Eye (tissue), 1 donor: ENCODE data around the gene DHRS1.

Source experiments
- DNase-seq: peaks from one replicate; pipeline ENCODE4 v3.0.0-alpha.2; 2015

DHRS1 gene

GRCh38 chr14:24308342-24309124 lies 9.0 kb upstream of the DHRS1 start:
- DNase-seq: no peak

GRCh38 chr14:24307575-24308341 lies 8.2 kb upstream of the DHRS1 start, which contains the start of gene CIDEB:
TSS of gene CIDEB (minus strand) at chr14:24307977. CDS start at chr14:24307858, 119 bp downstream.
- peak; percentile 89 for DNase-seq

GRCh38 chr14:24307156-24307574 lies 7.6 kb upstream of the DHRS1 start:
- DNase-seq: no peak

GRCh38 chr14:24304019-24304387 lies 4.4 kb upstream of the DHRS1 start:
- DNase-seq: no peak

- DNase-seq: no peak
These were observed 873 bp upstream of the DHRS1 start for GRCh38 chr14:24300326-24300980.

- DNase-seq: no peak
These were observed 707 bp downstream of the DHRS1 start for GRCh38 chr14:24298892-24299254.

- DNase-seq: no peak
These were observed 2.2 kb downstream of the DHRS1 start for GRCh38 chr14:24297190-24297964.

GRCh38 chr14:24296341-24297157 lies 3.0 kb downstream of the DHRS1 start:
- DNase-seq: peak; percentile 86

GRCh38 chr14:24293525-24293924 lies 6.1 kb downstream of the DHRS1 start:
- DNase-seq: no peak

GRCh38 chr14:24292118-24292807 lies 7.3 kb downstream of the DHRS1 start:
- DNase-seq: no peak

GRCh38 chr14:24291446-24292117 lies 8.0 kb downstream of the DHRS1 start:
- DNase-seq: no peak

GRCh38 chr14:24290746-24291145 lies 8.8 kb downstream of the DHRS1 start:
- no peak for DNase-seq

GRCh38 chr14:24289649-24290280 lies 9.8 kb downstream of the DHRS1 start:
- no peak for DNase-seq

- no peak for DNase-seq
These were observed 12.6 kb downstream of the DHRS1 start for GRCh38 chr14:24286996-24287395.

- no peak for DNase-seq
These were observed 14.2 kb downstream of the DHRS1 start for GRCh38 chr14:24285351-24285750.

GRCh38 chr14:24284501-24285035 lies 15.0 kb downstream of the DHRS1 start:
- DNase-seq: no peak

GRCh38 chr14:24283796-24284460 lies 15.7 kb downstream of the DHRS1 start:
- DNase-seq: no peak

- no peak for DNase-seq
These were observed 16.8 kb downstream of the DHRS1 start for GRCh38 chr14:24282736-24283135.

- no peak for DNase-seq
These were observed 17.9 kb downstream of the DHRS1 start for GRCh38 chr14:24281636-24282035.
